HEK293 (cell line): ENCODE data around the gene NLRP6.

Experiments used
- CTCF ChIA-PET: fragments of 350-600 bp; formaldehyde crosslinking; extraction: SDS; loops from one replicate; lab custom pipeline; 2021; ENCODE audit warnings: antibody characterized with exemption; lab: Yijun Ruan, JAX
- POLR2A ChIA-PET: fragments of 300-600 bp; formaldehyde crosslinking; extraction: SDS; loops from one replicate; lab custom pipeline; 2020; ENCODE audit warnings: antibody characterized with exemption, inconsistent platforms; lab: Yijun Ruan, JAX
- H3K27ac ChIP-seq: fragments of 200-500 bp; sonication (Bioruptor generic); 2 replicates; pipeline ENCODE4 v1.5.1; 2014; ENCODE audit warnings: low read depth, low read length, control low read depth, inconsistent platforms; ENCODE audit errors: extremely low read depth
- H3K36me3 ChIP-seq, 2 experiments: fragments of 200-500 bp in 1 of 2; sonication (Bioruptor generic) in 1 of 2; 1 replicate in 1 of 2; 2 replicates in 1 of 2; pipeline ENCODE4 v1.5.1; 2014 to 2017; ENCODE audit warnings: inconsistent platforms in 2 of 2, low read length in 2 of 2; ENCODE audit not compliant: control insufficient read depth in 2 of 2, insufficient read depth in 1 of 2
- H3K4me1 ChIP-seq: fragments of 200-500 bp; sonication (Bioruptor generic); 2 replicates; pipeline ENCODE4 v1.5.1; 2014; ENCODE audit warnings: mild to moderate bottlenecking, low read length, inconsistent platforms; ENCODE audit not compliant: control insufficient read depth, insufficient read depth
- H3K4me3 ChIP-seq: 2 replicates; pipeline ENCODE4 v1.5.1; 2011; ENCODE audit warnings: low read depth, mild to moderate bottlenecking, control low read depth, low read length, moderate library complexity
- H3K9me3 ChIP-seq: fragments of 200-500 bp; sonication (Bioruptor generic); 2 replicates; pipeline ENCODE4 v1.5.1; 2014; ENCODE audit warnings: low read depth, low read length, inconsistent platforms; ENCODE audit not compliant: control insufficient read depth, insufficient read depth
- BCL11B ChIP-seq: fragments of 450-650 bp; formaldehyde crosslinking; IDR thresholded peaks from 2 replicates; pipeline ENCODE4 v1.5.1; 2016; ENCODE audit warnings: low read depth, missing biosample characterization, missing genetic modification characterization
- GLI2 ChIP-seq: fragments of 450-650 bp; formaldehyde crosslinking; IDR thresholded peaks from 2 replicates; pipeline ENCODE4; 2017; ENCODE audit warnings: missing biosample characterization, missing genetic modification characterization, low read depth, borderline replicate concordance
- KLF9 ChIP-seq: fragments of 450-650 bp; formaldehyde crosslinking; IDR thresholded peaks from 2 replicates; pipeline ENCODE4 v1.5.1; 2016; ENCODE audit warnings: missing biosample characterization, missing genetic modification characterization, low read depth
- MYNN ChIP-seq: fragments of 450-650 bp; formaldehyde crosslinking; IDR thresholded peaks from 2 replicates; pipeline ENCODE4 v1.5.1; 2016; ENCODE audit warnings: missing biosample characterization, missing genetic modification characterization, borderline replicate concordance
- REPIN1 ChIP-seq: fragments of 450-650 bp; formaldehyde crosslinking; IDR thresholded peaks from 2 replicates; pipeline ENCODE4 v1.5.1; 2017; ENCODE audit warnings: missing biosample characterization, missing genetic modification characterization, low read depth
- SP7 ChIP-seq: fragments of 450-650 bp; formaldehyde crosslinking; IDR thresholded peaks from 2 replicates; pipeline ENCODE4 v1.5.1; 2016; ENCODE audit warnings: missing biosample characterization, missing genetic modification characterization
- ZFHX2 ChIP-seq: fragments of 450-650 bp; formaldehyde crosslinking; conservative IDR thresholded peaks from 2 replicates; pipeline ENCODE4 v1.5.1; 2016; ENCODE audit warnings: missing biosample characterization, missing genetic modification characterization
- ZFP3 ChIP-seq: fragments of 450-650 bp; formaldehyde crosslinking; IDR thresholded peaks from 2 replicates; pipeline ENCODE4 v1.5.1; 2016; ENCODE audit warnings: low read depth, missing biosample characterization, missing genetic modification characterization
- ZNF10 ChIP-seq: fragments of 450-650 bp; formaldehyde crosslinking; IDR thresholded peaks from 2 replicates; pipeline ENCODE4 v1.5.1; 2017; ENCODE audit warnings: missing biosample characterization, missing genetic modification characterization
- ZNF132 ChIP-seq: fragments of 450-650 bp; formaldehyde crosslinking; IDR thresholded peaks from 2 replicates; pipeline ENCODE4 v1.5.1; 2017; ENCODE audit warnings: missing biosample characterization, missing genetic modification characterization, borderline replicate concordance
- ZNF138 ChIP-seq: fragments of 450-650 bp; formaldehyde crosslinking; IDR thresholded peaks from 2 replicates; pipeline ENCODE4 v1.5.1; 2016; ENCODE audit warnings: missing biosample characterization, missing genetic modification characterization, borderline replicate concordance
- ZNF146 ChIP-seq: fragments of 450-650 bp; formaldehyde crosslinking; IDR thresholded peaks from 2 replicates; pipeline ENCODE4 v1.5.1; 2016; ENCODE audit warnings: missing biosample characterization, missing genetic modification characterization
- ZNF324 ChIP-seq: fragments of 450-650 bp; formaldehyde crosslinking; IDR thresholded peaks from 2 replicates; pipeline ENCODE4 v1.5.1; 2016; ENCODE audit warnings: missing biosample characterization, missing genetic modification characterization
- ZNF560 ChIP-seq: fragments of 450-650 bp; formaldehyde crosslinking; IDR thresholded peaks from 2 replicates; pipeline ENCODE4 v1.5.1; 2017; ENCODE audit warnings: missing biosample characterization, missing genetic modification characterization, borderline replicate concordance
- ZNF571 ChIP-seq: fragments of 450-650 bp; formaldehyde crosslinking; IDR thresholded peaks from 2 replicates; pipeline ENCODE4 v1.5.0; 2017; ENCODE audit warnings: missing biosample characterization, missing genetic modification characterization
- ZNF610 ChIP-seq: fragments of 450-650 bp; formaldehyde crosslinking; IDR thresholded peaks from 2 replicates; pipeline ENCODE4 v1.5.1; 2016; ENCODE audit warnings: missing biosample characterization, missing genetic modification characterization, borderline replicate concordance
- ZNF792 ChIP-seq: fragments of 450-650 bp; formaldehyde crosslinking; IDR thresholded peaks from 2 replicates; pipeline ENCODE4 v1.5.1; 2016; ENCODE audit warnings: missing biosample characterization, missing genetic modification characterization
- TF ChIP-seq, protein P1 (sequence below): IDR thresholded peaks from 2 replicates; pipeline ENCODE4 v1.6.1; 2011; ENCODE audit warnings: mild to moderate bottlenecking, low read depth, low read length, borderline replicate concordance
- TF ChIP-seq, protein P2 (sequence below): fragments of 450-650 bp; formaldehyde crosslinking; IDR thresholded peaks from 2 replicates; pipeline ENCODE4 v1.5.1; 2017; ENCODE audit warnings: missing biosample characterization, missing genetic modification characterization
- TF ChIP-seq, protein P3 (sequence below): fragments of 450-650 bp; formaldehyde crosslinking; IDR thresholded peaks from 2 replicates; pipeline ENCODE4 v1.5.1; 2017; ENCODE audit warnings: missing biosample characterization, mild to moderate bottlenecking, missing genetic modification characterization, moderate library complexity

Gene NLRP6

GRCh38 chr11:330307-330693, 52.1 kb downstream of the NLRP6 start:
- CTCF ChIA-PET = interaction anchor here (1.5 to 2.3 kb wide), 2 partner anchors 13 to 25 kb away, joined by 6 to 8 read pairs; no protein-coding TSS in a partner anchor
- POLR2A ChIA-PET = no interaction called here
- TF ChIP-seq ZNF792 (tag by site-specific recombination) = no peak

DNA sequence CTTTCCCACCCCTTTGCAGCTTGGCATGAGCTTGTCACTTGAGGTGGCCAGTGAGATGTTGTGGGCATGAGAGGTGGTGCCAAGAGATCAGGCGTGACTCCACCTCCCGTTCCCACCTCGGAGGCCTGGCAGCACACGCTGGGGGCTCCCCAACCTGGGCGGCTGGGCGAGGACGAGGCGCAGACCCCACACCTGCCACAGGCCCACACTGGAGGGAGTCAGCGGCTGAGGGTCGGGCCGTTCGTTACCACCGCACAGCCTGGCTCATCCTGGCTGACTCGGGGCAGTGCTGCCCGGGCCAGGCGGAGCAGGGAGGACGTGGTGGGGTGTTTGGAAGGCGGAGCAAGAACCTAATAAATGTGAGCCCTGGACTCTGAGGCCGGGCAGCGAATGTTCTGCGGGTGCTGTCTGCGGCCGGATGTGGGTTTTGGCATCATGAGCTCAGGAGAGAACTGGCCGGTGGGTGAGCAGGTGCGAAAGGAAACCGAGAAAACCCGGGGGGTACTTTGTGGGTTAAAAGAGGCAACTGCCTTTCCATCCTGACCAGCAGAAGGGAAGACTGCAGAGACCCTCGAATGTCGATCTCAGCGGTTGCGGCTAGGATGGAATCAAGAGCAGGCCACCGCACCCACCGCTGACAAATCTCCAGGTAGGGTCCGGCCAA, 52.6 kb downstream of the NLRP6 start:
- Histone ChIP-seq H3K9me3 (no peaks in the 10 kb centered on the region), H3K27ac (no peak overlapping the region), H3K4me1 (no peaks in the 10 kb centered on the region), H3K36me3 (no peaks in the 10 kb centered on the region)
- ChIA-PET CTCF (interaction anchor here (0.7 to 2.3 kb wide), 2 partner anchors 25 to 27 kb away, joined by 4 to 8 read pairs; no protein-coding TSS in a partner anchor), POLR2A (no interaction called here)
- TF ChIP-seq, protein P1, sequence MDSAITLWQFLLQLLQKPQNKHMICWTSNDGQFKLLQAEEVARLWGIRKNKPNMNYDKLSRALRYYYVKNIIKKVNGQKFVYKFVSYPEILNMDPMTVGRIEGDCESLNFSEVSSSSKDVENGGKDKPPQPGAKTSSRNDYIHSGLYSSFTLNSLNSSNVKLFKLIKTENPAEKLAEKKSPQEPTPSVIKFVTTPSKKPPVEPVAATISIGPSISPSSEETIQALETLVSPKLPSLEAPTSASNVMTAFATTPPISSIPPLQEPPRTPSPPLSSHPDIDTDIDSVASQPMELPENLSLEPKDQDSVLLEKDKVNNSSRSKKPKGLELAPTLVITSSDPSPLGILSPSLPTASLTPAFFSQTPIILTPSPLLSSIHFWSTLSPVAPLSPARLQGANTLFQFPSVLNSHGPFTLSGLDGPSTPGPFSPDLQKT = no peak
- no peak for TF ChIP-seq KLF9 (tag by site-specific recombination)
- TF ChIP-seq, protein P2, sequence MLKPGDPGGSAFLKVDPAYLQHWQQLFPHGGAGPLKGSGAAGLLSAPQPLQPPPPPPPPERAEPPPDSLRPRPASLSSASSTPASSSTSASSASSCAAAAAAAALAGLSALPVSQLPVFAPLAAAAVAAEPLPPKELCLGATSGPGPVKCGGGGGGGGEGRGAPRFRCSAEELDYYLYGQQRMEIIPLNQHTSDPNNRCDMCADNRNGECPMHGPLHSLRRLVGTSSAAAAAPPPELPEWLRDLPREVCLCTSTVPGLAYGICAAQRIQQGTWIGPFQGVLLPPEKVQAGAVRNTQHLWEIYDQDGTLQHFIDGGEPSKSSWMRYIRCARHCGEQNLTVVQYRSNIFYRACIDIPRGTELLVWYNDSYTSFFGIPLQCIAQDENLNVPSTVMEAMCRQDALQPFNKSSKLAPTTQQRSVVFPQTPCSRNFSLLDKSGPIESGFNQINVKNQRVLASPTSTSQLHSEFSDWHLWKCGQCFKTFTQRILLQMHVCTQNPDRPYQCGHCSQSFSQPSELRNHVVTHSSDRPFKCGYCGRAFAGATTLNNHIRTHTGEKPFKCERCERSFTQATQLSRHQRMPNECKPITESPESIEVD (tag by site-specific recombination) = no peak
- TF ChIP-seq REPIN1 = no peak
- no peak for TF ChIP-seq ZNF146
- TF ChIP-seq ZNF560 = no peak
- TF ChIP-seq, protein P3, sequence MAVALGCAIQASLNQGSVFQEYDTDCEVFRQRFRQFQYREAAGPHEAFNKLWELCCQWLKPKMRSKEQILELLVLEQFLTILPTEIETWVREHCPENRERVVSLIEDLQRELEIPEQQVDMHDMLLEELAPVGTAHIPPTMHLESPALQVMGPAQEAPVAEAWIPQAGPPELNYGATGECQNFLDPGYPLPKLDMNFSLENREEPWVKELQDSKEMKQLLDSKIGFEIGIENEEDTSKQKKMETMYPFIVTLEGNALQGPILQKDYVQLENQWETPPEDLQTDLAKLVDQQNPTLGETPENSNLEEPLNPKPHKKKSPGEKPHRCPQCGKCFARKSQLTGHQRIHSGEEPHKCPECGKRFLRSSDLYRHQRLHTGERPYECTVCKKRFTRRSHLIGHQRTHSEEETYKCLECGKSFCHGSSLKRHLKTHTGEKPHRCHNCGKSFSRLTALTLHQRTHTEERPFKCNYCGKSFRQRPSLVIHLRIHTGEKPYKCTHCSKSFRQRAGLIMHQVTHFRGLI (tag by site-specific recombination) = no peak
- no peak for TF ChIP-seq MYNN (tag by site-specific recombination)
- TF ChIP-seq ZFHX2 (tag by site-specific recombination) = no peak
- no peak for TF ChIP-seq ZNF10 (tag by site-specific recombination)
- TF ChIP-seq, all 188 proteins: peak for 0
- no peak overlapping the region for H3K4me3 ChIP-seq

More at GRCh38 chr11:330307-330693, 52.1 kb downstream of the NLRP6 start:
- Histone ChIP-seq H3K4me1 (no peaks in the 10 kb centered on the region), H3K36me3 (no peaks in the 10 kb centered on the region), H3K9me3 (no peaks in the 10 kb centered on the region), H3K4me3 (no peak overlapping the region), H3K27ac (no peak overlapping the region)

DNA sequence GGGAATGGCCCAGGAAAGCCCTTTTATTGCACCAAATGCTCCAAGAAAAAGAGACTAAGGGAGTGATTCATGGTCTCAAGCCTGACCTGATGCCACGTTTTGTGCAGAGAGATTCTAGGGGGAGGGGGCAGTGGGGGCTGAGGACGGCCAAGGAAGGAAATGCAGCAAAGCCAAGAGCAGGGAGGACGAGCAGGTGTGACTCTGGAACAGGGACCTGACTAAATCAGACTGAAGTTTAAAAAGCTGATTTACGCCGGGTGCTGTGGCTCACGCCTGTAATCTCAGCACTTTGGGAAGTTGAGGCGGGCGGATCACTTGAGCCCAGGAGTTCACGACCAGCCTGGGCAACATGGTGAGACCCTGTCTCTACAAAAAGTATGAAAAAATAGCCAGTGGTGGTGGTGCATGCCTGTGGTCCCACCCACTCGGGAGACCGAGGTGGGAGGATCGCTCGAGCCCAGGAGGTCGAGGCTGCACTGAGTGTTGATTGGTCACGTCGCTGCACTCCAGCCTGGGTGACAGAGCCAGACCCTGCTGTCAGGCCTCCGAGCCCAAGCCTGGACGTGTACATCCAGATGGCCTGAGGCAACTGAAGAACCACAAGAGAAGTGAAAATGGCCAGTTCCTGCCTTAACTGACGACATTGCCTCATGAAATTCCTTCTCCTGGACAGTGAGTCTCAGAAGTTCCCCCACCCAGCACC, 53.3 kb downstream of the NLRP6 start:
- Histone ChIP-seq H3K9me3 (no peaks in the 10 kb centered on the region), H3K4me3 (no peak overlapping the region), H3K36me3 (no peaks in the 10 kb centered on the region), H3K4me1 (no peaks in the 10 kb centered on the region), H3K27ac (no peak overlapping the region)
- POLR2A ChIA-PET = no interaction called here
- no peak for TF ChIP-seq ZNF132 (tag by site-specific recombination)
- TF ChIP-seq ZNF792 (tag by site-specific recombination) = no peak
- TF ChIP-seq ZNF610 (tag by site-specific recombination) = no peak
- no peak for TF ChIP-seq BCL11B (tag by site-specific recombination)
- TF ChIP-seq ZNF324 (tag by site-specific recombination) = no peak
- TF ChIP-seq GLI2 (tag by site-specific recombination) = no peak
- no peak for TF ChIP-seq ZNF138 (tag by site-specific recombination)
- TF ChIP-seq ZNF571 (tag by site-specific recombination) = no peak
- TF ChIP-seq ZFP3 (tag by site-specific recombination) = no peak
- no peak for TF ChIP-seq SP7 (tag by site-specific recombination)
- TF ChIP-seq, all 188 proteins: peak for 0
- CTCF ChIA-PET = interaction anchor here (0.7 kb wide), 1 partner anchor 27 kb away, joined by 4 read pairs; no protein-coding TSS in a partner anchor
